Stimulated activated CD8-positive, alpha-beta memory T cell treated with anti-CD3 and anti-CD28 coated beads, Interleukin-7, amount 100 ng/mL, for 1 hour (primary cell): ENCODE data around the gene C10orf67.
"Not testable (repeated sequence)": the region's sequence is repeated elsewhere in the genome, so short reads cannot be mapped to it uniquely, and the experiment has no call there.

Experiments
- DNase-seq, 2 donors: peaks; one replicate each; pipeline ENCODE4 v3.0.0-alpha.2; 2020; ENCODE audit warnings: low read depth in 2 of 2

The C10orf67 gene

DNA sequence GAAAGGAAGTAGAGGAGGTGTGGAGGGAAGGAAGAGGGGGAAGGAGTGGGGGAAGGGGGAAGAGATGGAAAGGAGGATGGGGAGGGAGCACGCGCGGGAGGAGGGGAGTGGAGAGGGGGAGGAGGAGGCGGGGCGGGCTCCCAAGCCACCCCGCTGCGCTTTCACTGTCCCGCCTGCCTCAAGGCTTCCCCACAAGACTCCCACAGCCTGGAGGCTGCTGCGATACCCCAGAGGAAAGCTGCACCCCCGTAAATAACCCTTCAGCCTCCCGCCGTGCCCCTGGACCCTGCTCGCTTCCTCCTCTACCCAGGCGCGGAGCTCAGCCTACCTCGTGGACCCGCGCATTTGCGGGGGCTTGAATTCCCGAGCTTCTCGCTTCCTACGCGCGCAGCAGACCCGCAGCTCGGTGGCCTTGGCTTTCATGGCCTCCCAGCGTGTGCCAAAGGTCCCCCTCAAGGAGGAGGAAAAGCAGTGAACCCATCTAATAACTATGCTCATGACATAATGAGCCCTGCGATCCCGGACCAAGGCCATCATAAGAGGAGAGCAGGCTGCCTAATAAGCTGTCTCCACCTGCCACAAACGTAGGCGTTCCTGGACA is at the start of gene C10orf67:
Gene C10orf67 (minus strand): TSS at position 557 of the 601 bp plus-strand sequence. CDS start 23 bp downstream, at position 534.
- no peak for DNase-seq

DNA sequence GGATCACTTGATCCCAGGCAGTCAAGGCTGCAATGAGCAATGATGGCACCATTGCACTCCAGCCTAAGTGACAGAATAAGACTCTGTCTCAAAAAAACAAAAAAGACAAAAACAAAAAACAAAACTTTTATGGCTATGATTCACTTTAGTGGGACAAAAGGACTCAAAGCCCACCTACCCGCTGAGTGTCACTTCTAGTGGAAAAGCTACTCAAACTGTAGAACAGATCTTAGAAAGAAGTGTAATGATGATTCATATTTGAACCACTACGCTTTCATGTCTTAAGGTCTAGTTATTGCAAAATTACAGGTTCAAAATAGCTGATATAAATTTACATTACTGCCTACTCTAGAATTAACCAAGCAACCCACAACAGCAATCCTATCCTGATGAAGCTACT is 47.2 kb upstream of the C10orf67 start:
- DNase-seq, result no peak

DNA sequence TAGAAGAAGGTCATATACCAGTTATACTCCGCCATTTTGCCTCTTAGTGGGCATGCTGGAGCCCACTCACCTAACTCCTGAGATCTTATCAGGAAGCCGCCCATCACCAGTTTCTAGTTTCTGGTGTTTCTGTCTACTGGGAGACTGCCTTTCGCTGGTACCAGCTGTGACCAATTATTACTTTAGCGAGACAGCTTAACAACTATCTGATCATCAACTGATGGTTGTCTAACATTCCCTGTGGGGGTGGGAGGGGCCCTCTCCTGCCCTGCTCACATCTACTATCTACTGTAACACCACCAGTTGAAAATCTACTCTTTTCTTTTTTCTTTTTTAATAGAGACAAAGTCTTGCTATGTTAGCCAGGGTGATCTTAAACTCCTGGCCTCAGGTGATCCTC is 46.2 kb upstream of the C10orf67 start:
- DNase-seq, result no peak

DNA sequence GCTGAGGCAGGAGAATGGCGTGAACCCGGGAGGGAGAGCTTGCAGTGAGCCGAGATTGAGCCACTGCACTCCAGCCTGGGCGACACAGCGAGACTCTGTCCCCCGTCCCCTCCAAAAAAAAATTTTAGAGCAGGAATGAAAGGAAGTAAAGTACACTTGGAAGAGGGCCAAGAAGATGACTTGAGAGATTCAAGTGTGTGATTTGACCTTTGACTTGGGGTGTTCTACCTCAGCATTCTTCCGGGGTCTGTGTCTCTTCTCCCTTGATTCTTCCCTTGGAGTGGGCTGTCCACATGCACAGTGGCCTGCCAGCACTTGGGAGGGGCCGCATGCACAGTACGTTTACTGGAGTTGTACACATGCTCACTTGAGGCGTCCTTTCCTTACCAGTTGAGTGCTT is 45.8 kb upstream of the C10orf67 start:
- not testable (repeated sequence) for DNase-seq

DNA sequence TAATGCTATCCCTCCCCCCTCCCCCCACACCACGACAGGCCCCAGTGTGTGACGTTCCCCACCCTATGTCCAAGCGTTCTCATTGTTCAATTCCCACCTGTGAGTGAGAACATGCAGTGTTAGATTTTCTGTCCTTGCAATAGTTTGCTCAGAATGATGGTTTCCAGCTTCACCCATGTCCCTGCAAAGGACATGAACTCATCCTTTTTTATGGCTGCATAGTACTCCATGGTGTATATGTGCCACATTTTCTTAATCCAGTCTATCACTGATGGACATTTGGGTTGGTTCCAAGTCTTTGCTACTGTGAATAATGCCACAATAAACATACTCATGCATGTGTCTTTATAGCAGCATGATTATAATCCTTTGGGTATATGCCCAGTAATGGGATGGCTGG is 42.9 kb upstream of the C10orf67 start:
- DNase-seq, result not testable (repeated sequence)

DNA sequence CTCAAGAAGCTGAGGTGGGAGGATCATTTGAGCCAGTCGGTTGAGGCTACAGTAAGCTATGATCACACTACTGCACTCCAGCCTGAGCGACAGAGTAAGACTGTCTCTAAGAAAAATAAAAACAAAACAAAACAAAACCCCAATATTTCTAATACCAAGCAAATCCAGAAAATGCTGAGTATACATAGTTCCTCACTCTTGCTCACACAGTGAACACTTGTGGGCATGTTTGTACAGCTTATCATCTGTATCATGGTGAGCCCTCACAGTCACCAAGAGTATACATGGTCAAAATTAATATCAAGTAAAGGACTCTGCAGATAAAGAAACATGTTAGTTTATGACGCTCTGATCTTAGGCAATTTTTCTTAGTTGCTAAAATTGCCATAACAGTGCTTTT is 41.5 kb upstream of the C10orf67 start:
- DNase-seq, result no peak

DNA sequence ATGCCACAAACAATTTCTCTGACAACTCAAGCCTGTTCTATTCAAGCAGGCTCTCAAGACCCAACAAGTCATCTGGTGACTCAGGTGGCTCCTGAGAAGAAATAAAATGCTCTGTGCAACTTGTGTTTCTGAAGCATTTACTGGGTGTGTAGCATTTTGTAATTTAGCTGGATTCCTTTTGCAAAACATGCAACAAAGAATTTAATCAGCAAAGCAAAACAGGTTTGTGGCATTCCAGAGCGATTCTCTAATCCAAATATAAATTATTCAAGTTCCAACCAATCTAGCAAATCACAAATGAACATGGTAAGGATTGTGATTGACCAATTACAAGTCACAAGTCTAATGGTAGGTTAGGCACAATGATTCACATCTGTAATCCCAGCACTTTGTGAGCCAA is 39.8 kb upstream of the C10orf67 start:
- no peak for DNase-seq

DNA sequence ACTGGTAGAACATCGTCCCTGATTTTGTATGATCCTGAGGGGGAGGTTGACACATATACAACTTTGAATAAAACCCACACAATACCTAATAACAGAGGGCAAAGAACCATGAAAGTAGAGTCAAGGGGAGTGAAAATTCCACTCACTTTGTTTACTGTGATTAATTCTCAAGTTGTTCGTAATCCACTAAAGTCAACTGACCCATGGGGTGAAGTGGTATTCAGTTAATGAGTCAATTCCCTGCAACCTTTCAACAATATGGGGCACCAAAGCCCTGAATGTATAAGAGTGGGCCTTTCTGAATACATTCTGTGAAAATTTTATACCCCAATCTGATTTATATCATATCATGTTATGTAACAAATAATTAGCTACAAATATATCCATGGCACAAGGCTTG is 39.0 kb upstream of the C10orf67 start:
- no peak for DNase-seq

DNA sequence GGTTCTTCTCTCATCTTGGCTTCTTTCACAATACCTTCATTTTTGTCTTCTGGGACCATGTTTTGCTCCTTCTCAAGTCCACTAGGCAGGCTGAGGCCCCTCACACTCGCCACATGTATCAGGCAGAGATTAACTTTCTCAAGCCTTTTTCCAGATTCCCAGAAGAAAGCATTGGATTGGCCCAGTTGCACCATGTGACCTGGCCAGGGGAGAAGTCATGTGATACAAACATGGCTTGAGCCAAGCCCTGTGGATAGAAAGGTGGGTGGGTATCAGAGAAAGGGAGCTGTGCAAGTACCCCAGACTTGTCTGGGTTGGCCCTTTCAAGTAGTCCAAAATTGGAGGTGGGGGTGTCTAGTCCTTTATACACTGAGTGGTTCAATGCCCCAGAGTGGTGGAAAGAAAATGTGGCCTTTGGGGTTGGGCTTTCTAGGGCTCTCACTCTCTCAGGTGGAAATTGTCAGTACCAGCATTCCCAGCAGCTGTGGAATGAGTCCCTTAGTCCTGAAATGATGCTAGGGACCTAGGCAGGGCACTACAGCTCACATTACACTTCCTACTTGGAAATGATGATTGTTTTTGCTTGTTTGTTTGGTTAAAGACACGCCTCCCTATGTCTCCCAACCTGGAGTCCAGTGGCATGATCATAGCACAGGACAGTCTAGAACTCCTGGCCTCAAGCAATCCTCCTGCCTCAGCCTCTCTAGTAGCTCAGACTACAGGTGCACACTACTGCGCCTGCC is 36.9 kb upstream of the C10orf67 start:
- DNase-seq, result no peak

DNA sequence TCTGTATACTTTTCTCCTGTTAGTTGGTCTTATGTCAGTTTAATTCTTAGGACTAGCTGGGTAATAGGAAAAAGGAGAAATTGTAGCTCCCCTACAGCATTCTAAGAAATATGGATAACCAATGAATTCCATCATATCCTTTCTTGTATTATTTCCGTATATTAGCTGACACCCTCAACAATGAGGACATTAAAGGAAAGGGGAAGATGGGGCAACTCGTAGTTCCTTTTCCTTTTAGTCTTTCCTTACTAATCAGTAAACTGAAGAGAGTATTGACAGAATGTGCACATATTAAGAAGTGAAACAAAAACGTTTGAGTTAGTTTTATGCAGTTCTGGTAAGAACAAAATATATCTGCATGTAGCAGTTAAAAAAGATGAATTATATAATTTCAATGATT is 35.1 kb upstream of the C10orf67 start:
- no peak for DNase-seq

DNA sequence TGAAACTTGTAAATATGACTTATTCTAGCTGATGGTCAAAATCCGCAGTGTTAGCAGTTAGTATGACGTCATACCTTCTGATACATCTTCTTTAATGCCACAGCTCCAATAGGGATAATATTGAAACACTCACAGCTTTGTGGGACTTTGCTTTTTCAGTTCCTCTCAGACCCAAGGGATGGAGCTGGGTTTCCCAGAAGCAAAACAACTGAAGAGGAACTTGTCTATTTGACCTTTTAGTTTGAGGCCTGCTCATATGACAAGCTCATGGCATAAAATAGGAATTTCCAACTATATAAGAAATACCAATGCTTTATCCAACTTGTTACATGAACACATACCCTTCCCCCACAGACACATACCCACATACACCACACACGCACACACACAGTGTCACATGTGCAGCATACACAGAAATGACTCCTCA is 31.6 kb upstream of the C10orf67 start:
- DNase-seq, result no peak

DNA sequence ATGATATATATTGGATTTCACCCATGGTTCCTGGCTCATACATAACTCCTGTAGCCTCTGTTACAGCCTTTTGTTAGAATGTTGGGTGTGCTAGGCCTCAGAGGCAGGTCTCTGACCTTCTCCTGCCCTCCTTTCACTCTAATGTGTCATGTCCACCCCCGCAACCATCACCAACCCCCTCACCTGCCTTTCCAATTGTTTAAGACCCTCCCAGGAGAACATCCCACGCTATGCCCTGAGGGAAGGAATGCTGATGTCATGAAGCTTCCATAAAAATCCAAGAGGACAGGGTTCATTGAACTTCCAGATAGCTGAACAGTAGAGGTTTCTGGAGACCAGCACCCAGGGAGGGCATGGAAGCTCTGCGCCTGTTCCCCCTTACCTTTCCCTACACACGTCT is 30.8 kb upstream of the C10orf67 start:
- no peak for DNase-seq

DNA sequence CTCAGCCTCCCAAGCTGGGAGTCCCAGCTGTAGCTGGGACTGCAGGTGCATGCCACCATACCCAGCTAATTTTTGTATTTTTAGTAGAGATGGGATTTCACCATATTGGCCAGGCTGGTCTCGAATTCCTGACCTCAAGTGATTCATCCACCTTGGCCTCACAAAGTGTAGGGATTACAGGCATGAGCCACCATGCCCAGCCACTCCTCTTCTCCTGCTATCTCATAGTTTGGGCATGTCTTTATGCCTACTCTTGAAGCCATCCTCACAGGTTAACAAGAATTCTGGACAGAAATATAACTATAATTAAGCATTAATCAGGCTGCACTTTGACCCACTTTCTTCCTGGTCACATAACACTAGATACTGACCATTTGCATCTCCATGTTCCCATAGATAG is 28.6 kb upstream of the C10orf67 start:
- no peak for DNase-seq

DNA sequence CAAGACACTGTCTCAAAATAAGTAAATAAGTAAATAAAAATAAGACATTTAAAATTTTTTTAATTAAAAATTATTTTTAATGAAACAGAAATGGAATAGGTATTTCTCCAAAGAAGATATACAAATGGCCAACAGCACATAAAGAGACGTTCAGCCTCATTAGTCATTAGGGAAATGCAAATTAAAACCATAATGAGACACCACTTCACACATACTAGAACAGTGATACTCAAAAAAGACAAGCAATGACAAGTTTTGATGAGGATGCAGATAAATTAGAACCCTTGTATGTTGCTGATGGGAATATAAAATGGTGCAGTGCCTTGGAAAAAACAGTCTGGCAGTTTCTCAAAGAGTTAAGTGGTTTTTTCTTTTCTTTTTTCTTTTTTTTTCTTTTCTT is 26.5 kb upstream of the C10orf67 start:
- no peak for DNase-seq

DNA sequence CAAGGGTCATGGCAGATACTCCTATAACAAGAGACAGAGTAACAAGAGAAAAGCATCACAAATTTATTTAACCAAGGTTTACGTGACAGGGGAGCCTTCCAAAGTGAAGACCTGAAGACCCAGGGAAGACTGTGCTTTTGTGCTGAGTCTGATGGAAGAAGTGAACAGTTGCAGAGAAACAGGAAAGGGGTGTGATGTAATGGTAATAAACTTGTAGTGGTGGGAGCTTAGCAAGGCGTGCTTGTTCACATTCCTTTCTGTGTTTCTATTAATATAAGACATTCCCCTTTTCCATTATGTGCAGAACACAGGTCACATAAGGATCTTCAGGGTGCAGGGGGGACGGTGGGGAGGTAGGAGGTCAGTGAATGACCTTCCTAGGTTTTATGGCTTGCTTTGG is 25.5 kb upstream of the C10orf67 start:
- DNase-seq, result no peak

DNA sequence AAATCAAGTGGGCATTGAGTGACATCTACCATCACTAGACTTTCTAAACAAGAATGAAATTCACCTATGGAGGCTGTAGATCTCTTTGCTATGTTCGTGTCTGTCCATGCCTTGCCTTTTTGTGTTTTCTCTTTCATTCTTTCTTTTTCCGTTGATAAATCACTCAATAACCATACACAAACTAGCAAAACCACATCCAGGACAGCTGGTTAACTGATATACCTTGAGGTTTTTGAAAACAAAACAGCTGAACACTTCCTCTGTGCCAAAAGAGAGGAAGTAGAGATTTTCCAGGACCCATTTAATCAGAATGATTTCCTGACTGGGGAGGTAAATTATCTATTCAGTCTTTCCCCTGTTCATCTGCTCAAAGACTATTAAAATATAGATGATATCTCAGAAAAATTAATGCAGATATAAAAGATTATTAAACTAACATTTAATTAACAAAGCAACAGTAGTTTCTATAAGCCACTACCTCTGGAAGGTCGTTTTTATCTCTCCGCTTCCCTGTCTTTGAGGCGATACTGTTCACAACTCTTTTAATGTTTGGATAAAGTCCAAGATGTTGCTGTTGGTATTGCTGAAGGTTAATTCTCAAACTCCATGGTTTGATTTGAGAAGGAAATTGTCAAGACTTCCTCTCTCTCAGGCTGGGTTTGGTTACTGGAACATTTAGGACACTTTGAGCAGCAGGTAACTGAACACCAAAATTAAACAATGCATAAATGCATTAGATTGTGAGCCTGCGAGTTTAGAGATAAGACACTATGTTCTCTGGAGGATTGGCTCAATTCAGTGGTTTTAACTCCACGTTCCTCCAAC is 24.4 kb upstream of the C10orf67 start:
- no peak for DNase-seq

DNA sequence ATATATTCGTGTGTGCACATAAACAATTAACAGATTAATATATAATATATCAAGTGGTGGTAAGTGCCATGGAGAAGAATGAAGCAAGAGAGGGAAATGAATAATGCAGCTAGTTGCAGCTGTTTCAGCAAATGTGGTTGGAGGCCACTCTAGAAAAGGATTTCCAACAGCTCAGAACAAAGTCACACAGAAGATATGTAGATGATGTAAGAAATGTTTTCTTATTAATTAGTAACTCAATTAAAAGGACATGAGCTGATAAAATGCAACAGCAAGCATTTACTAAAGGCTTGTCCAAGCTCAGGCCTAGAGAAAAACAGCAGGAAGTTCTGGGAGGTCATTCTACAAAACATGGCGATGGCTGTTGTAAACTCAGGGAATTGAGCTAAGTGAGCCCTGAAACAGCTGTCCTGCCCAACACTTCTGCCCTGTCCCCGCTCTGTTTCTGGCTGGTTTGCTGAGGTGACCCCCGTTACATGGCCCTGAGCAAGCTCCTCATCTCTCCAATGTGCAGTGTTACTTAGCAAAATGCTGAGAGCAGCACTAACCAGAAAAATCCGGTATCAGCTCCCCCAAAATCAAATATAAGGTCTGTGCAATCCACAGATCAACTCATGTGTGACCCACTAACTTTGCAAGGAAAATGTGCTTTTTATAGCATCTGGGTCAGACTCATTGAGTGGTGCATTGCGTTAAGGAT is 23.4 kb upstream of the C10orf67 start:
- no peak for DNase-seq

DNA sequence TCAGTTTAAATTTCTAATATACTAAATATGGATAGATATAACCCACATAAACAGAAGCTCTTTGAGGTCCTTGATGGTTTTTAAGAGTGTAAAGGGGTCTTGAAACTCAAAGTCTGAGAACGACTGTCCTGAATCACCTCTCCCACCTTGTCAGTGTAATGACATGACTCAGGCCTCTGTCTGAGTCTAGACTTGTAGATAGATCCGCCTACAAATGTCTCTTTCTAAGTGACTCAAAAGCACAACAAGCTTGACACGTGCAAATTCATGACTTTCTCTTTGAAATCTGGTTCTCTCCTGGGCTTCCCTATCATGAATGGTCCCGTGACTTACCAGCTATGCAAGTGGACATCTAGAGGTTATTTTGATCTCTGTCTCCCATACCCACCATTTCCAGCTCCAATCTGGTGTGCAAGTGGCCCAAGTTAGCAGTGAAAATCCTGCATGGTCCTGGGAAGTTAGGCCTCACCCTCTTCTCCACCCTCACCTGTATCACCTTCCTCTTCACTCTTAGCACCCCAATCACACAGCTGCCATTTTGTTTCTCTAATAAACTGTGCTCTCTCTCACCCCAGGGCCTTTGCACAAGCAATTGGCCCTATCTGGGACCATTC is 20.9 kb upstream of the C10orf67 start:
- DNase-seq, result not testable (repeated sequence)

DNA sequence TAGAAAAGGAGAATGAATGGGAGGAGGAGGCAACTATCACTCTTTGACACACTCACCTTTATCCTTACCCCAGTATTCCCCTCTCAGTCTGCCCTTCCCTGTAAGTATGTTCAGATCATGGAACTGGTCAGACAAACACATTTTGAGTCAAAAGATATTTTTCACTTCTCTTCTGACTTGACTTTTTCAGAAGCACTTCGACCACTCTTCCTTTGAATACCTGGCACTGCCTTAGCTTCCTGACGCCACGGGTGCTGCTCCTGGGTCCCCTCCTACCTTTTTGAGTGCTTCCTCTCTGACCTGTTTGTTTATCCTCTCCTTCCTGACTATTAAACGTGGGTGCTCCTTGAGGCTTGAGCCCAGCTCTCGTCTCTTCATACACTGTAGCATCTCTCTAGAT is 19.8 kb upstream of the C10orf67 start:
- DNase-seq, result no peak

DNA sequence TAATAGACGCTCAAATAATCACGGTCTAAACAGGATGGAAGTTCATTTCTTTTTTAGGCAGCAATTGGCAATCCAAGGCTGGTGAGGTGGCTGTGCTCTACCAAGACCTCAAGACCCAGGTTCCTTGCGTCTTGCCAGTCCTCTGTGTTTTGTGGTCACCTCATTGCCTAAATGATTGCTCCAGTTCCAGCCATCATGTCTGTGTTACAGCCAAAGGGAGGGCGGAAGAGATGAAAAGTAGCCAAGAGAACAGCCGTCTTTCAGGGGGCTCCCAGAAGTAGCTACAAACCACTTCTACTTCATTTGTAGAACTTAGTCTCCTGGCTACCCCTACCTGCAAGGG is 19.2 kb upstream of the C10orf67 start:
- DNase-seq, result no peak

DNA sequence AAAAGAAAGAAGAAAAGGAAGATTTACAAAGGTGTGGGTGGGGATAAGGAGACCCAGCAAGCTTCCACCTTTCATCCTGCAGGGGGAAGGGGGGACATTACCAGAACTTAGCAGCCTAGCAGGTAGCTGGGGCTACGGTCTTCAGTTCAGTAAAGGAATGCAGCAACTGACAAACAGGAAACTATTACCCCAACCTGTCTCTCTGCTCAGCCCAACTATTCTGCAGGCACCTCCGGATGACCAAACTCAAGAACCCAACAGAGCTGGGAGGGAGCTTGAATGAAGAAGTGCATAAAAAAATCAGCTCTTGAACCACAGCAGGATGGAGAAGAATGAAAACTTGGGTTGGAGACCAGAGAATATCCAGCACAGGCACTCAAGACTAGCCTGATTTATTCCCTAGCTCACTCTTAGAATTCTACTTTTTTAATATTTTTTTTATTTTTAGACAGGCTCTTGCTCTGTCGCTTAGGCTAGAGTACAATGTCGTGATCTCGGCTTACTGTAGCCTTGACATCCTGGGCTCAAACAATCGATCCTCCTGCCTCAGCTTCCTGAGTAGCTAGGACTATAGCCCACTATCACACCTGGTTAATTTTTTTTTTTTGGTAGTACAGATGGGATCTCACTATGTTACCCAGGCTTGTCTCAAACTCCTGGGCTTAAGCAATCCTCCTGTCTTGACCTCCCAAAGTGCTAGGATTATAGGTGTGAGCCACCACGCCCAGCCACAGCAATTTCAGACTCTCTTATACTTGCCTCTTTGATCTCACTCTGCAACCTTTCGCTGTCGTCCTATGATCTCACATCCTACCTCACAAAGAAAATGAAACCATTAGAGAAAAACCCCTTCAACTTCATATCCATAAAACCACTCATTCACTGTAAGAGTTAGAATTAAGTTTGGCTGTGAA is 18.5 kb upstream of the C10orf67 start:
- no peak for DNase-seq
